ENCODE data around the gene SPRY1. TPM values are rescaled to one million over a fixed set of nuclear protein-coding genes. Genes with fewer than 3 reads are reported as not detected.

The SPRY1 gene
- total RNA-seq, 4 donors from 2014 or later, result 22.1 to 47.2 (median 33.7) TPM

DNA sequence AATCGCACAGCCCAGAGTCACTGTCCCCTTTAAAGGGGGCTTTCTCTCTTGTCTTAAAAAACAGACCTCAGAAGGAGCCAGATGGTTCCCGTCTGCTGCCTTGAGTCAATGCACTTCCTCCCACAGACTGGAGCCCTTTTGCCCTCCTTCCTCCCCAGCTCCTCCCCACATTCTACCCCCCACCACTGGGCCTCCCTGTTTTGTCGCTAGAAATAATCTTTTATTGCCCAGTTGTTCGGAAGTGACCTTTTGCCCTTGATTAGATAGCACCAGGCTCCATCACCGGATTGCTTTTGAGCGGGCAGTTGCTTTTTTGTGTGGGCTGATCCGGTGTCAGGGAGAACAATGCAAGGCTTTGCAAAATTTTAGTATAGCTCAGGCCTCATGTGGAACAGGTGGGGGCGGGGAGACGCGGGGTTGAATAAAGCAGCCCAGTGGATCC is 47.7 kb downstream of the SPRY1 start:
- peak; percentile 55 for DNase-seq
- Histone ChIP-seq H3K27me3 (no peaks in the 10 kb centered on the region), H3K4me3 (peak overlapping the region in 1 of 4 donors; percentile 9), H3K9me3 (no peaks in the 10 kb centered on the region), H3K27ac (peak overlapping the region; percentile 15 to 65 (median 52)), H3K4me1 (peaks cover 3 to 19% (median 10%) of the 10 kb centered on the region in 4 donors), H3K36me3 (no peaks in the 10 kb centered on the region)
- intact Hi-C loops (cut with DNase I; ENCODE audit: low total_unique reads), result no loop called here
- WGBS, 2 donors (ENCODE audit: low coverage in 1 of 2), result 15 to 20% methylated on average over 8 to 10 of the region's 10 CpGs
- in situ Hi-C loops (cut with MboI; ENCODE audit: low pct_ligation_motif_present in 1 of 4, low pct_unique_long_range_greater_than_20kb in 1 of 4, low sequenced_read_pairs in 3 of 4), result no loop called here
- TF ChIP-seq, protein P1, sequence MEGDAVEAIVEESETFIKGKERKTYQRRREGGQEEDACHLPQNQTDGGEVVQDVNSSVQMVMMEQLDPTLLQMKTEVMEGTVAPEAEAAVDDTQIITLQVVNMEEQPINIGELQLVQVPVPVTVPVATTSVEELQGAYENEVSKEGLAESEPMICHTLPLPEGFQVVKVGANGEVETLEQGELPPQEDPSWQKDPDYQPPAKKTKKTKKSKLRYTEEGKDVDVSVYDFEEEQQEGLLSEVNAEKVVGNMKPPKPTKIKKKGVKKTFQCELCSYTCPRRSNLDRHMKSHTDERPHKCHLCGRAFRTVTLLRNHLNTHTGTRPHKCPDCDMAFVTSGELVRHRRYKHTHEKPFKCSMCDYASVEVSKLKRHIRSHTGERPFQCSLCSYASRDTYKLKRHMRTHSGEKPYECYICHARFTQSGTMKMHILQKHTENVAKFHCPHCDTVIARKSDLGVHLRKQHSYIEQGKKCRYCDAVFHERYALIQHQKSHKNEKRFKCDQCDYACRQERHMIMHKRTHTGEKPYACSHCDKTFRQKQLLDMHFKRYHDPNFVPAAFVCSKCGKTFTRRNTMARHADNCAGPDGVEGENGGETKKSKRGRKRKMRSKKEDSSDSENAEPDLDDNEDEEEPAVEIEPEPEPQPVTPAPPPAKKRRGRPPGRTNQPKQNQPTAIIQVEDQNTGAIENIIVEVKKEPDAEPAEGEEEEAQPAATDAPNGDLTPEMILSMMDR (IDR thresholded peaks at IDR 0.05), result no peak
- TF ChIP-seq POLR2A (IDR thresholded peaks at IDR 0.05) (peak; percentile 24), POLR2AphosphoS5 (IDR thresholded peaks at IDR 0.05) (peak in 1 of 3 donors; percentile 11)

GRCh38 chr4:123446865-123447474 is 50.4 kb downstream of the SPRY1 start:
- H3K27me3 ChIP-seq, result no peaks in the 10 kb centered on the region
- in situ Hi-C loops (cut with MboI; ENCODE audit: low pct_ligation_motif_present in 1 of 4, low pct_unique_long_range_greater_than_20kb in 1 of 4, low sequenced_read_pairs in 3 of 4) (no loop called here), intact Hi-C loops (cut with DNase I; ENCODE audit: low total_unique reads) (no loop called here)
- WGBS, 2 donors (ENCODE audit: low coverage in 1 of 2), result 32 to 56% methylated on average over 4 to 6 of the region's 6 CpGs
- DNase-seq, result no peak
- no peak overlapping the region for H3K27ac ChIP-seq
- H3K4me3 ChIP-seq, result no peak overlapping the region
- TF ChIP-seq EP300 (IDR thresholded peaks at IDR 0.05; ENCODE audit: low read depth), result no peak
- no peak for TF ChIP-seq POLR2A (IDR thresholded peaks at IDR 0.05)
- no peak for TF ChIP-seq POLR2AphosphoS5 (IDR thresholded peaks at IDR 0.05)
- TF ChIP-seq, protein P1 (IDR thresholded peaks at IDR 0.05), result no peak
- no peaks in the 10 kb centered on the region for H3K36me3 ChIP-seq
- H3K9me3 ChIP-seq, result no peaks in the 10 kb centered on the region
- peaks cover 3 to 22% (median 10%) of the 10 kb centered on the region in 4 donors for H3K4me1 ChIP-seq

DNA sequence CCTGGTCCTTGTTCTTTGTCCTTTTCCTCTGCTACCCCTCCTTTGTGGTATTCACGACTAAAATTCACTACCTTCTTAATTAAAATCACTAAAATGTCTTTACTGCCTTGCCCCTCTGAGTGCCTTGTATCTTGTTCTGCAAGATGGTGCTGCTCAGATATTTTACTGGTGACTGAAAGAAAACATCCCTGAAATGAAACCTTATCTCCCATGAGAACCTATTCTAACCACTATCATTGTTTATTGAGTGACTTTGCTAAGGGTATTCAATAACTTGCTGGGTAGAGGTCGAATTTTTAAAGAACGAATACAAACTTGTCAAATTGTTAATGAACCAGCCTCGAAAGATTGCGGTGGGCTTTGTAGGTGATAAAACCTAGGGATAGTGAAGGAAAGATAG is 52.8 kb downstream of the SPRY1 start:
- Histone ChIP-seq H3K4me3 (no peak overlapping the region), H3K27me3 (no peaks in the 10 kb centered on the region), H3K4me1 (peaks cover 0 to 12% (median 1%) of the 10 kb centered on the region in 4 donors), H3K36me3 (no peaks in the 10 kb centered on the region), H3K27ac (no peak overlapping the region), H3K9me3 (no peaks in the 10 kb centered on the region)
- in situ Hi-C loops (cut with MboI; ENCODE audit: low pct_ligation_motif_present in 1 of 4, low pct_unique_long_range_greater_than_20kb in 1 of 4, low sequenced_read_pairs in 3 of 4), result no loop called here
- 76 to 84% methylated on average over 3 to 5 of the region's 5 CpGs for WGBS, 2 donors (ENCODE audit: low coverage in 1 of 2)
- TF ChIP-seq POLR2A (IDR thresholded peaks at IDR 0.05) (no peak), POLR2AphosphoS5 (IDR thresholded peaks at IDR 0.05) (no peak), EP300 (IDR thresholded peaks at IDR 0.05; ENCODE audit: low read depth) (no peak)
- TF ChIP-seq, protein P1 (IDR thresholded peaks at IDR 0.05), result no peak
- no peak for DNase-seq
- intact Hi-C loops (cut with DNase I; ENCODE audit: low total_unique reads), result no loop called here

DNA sequence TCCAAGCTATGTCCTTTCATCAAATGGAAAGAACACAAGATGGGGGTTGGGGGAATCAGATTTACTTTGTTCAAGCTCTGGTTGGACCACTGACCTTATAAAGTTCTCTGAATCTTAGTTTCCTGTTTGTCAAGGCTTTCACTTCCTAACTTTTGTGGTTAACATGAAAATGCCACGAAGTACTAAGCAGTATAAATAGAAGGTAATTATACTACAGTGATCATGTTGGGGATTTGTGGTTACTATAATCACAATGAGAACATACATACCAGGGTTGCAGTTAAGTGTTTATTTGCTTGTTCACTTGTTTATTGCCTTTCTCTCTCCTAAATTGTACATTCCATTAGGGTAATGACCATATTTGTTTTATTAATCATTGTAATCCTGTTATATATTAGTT is 53.2 kb downstream of the SPRY1 start:
- H3K4me3 ChIP-seq, result no peak overlapping the region
- intact Hi-C loops (cut with DNase I; ENCODE audit: low total_unique reads) (no loop called here), in situ Hi-C loops (cut with MboI; ENCODE audit: low pct_ligation_motif_present in 1 of 4, low pct_unique_long_range_greater_than_20kb in 1 of 4, low sequenced_read_pairs in 3 of 4) (no loop called here)
- no peak for DNase-seq
- H3K27me3 ChIP-seq, result no peaks in the 10 kb centered on the region
- H3K9me3 ChIP-seq, result no peaks in the 10 kb centered on the region
- H3K27ac ChIP-seq, result no peak overlapping the region
- H3K36me3 ChIP-seq, result no peaks in the 10 kb centered on the region
- peaks cover 0 to 8% (median 0%) of the 10 kb centered on the region in 4 donors for H3K4me1 ChIP-seq
- TF ChIP-seq, protein P1 (IDR thresholded peaks at IDR 0.05), result no peak
- TF ChIP-seq EP300 (IDR thresholded peaks at IDR 0.05; ENCODE audit: low read depth), result no peak
- TF ChIP-seq POLR2AphosphoS5 (IDR thresholded peaks at IDR 0.05), result no peak
- no peak for TF ChIP-seq POLR2A (IDR thresholded peaks at IDR 0.05)
- 32 to 33% methylated on average over 1 of the region's 1 CpG for WGBS, 2 donors (ENCODE audit: low coverage in 1 of 2)
